Esophagus squamous epithelium (tissue), 5 donors: Measurements from ENCODE around the gene RAP1A. TPM values are rescaled to one million over a fixed set of nuclear protein-coding genes. Genes with fewer than 3 reads are reported as not detected.
A peak's percentile ranks its signal among the peaks of the same experiment; 100 is the strongest.

Experiments
- DNase-seq: peaks from one replicate; lab custom pipeline; 2025; lab: John Stamatoyannopoulos, UW
- H3K27ac ChIP-seq, 4 donors: fragments of 200-600 bp; sonication (generic); one replicate each; pipeline ENCODE4 v1.5.1; 2016 to 2019; ENCODE audit warnings: mild to moderate bottlenecking in 1 of 4
- H3K27me3 ChIP-seq, 4 donors: fragments of 200-600 bp; sonication (generic); 1 replicate in 3 of 4; 2 replicates in 1 of 4; pipeline versions ENCODE4 v1.5.1 to v1.6.0; 2017 to 2021; ENCODE audit warnings: antibody characterized with exemption in 1 of 4
- H3K36me3 ChIP-seq, 3 donors: fragments of 200-600 bp; sonication (generic); one replicate each; pipeline ENCODE4 v1.5.1; 2016 to 2019
- H3K4me1 ChIP-seq, 3 donors: fragments of 200-600 bp; sonication (generic); one replicate each; pipeline ENCODE4 v1.5.1; 2017 to 2019
- H3K4me3 ChIP-seq, 4 donors: fragments of 200-600 bp; sonication (generic); 1 replicate in 3 of 4; 2 replicates in 1 of 4; pipeline ENCODE4 v1.5.1; 2016 to 2019; ENCODE audit warnings: mild to moderate bottlenecking in 2 of 4, moderate library complexity in 1 of 4
- H3K9me3 ChIP-seq, 3 donors: fragments of 200-600 bp; sonication (generic); one replicate each; pipeline ENCODE4 v1.5.1; 2016 to 2019
- POLR2A ChIP-seq, 4 donors: fragments of 450-650 bp; IDR thresholded peaks; one replicate each; pipeline ENCODE4 v1.6.1; 2017; ENCODE audit warnings: antibody characterized with exemption in 4 of 4, mild to moderate bottlenecking in 4 of 4, moderate library complexity in 3 of 4
- WGBS, 2 donors: methylation state at CpG; one replicate each; pipeline ENCODE4 v1.1.5; 2018; 5-methylcytosine and 5-hydroxymethylcytosine counted together
- intact Hi-C: fragments of 100-400 bp; cut with DNase I; formaldehyde crosslinking; loops from one replicate; pipeline ENCODE4 v1.15.0; 2022
- total RNA-seq, 4 donors: library from RNA; depleted of rRNA; stranded (reverse); fragments of >200 nt; gene quantifications; one replicate each; pipeline ENCODE4 v1.1.0, GENCODE V29; 2016
- TF ChIP-seq, protein P1 (sequence below), 6 experiments: fragments of 450-650 bp in 4 of 6; fragments of 200-600 bp in 2 of 6; sonication (generic) in 2 of 6; IDR thresholded peaks; one replicate each; pipeline ENCODE4 v1.5.1; 2016 to 2019; ENCODE audit warnings: antibody characterized with exemption in 6 of 6, mild to moderate bottlenecking in 4 of 6, moderate library complexity in 4 of 6
- donor health status: DM: yes; HTN: yes; CAD: no.

RAP1A gene
- total RNA-seq, 4 donors from 2014 or later: 24.3 to 111 (median 43.3) TPM

DNA sequence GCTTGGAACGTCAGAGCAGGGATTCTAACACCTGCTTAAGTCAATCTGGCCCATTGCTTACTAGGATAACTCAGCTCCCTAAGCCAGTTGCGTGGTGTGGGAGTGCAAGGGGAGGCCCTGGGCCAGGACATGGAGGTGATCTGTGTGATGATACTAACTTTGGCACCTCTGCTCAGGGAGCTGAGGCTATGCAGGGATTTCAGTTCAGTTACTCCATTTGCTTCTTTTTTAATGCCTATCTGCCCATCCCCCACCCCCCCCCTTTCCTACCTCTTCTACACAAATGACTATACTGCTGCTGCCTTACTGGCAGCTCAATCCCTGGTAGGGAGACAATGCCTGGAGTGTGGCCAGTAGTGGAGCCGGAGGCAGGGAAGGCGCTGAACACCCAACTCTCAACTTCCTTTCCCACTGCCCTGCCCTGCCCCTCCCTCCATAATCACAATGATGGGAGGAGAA, 100.1 kb downstream of the RAP1A start:
- no peak for DNase-seq
- 35 to 39% methylated on average over 4 of the region's 4 CpGs for WGBS, 2 donors
- intact Hi-C loops: no loop called here

DNA sequence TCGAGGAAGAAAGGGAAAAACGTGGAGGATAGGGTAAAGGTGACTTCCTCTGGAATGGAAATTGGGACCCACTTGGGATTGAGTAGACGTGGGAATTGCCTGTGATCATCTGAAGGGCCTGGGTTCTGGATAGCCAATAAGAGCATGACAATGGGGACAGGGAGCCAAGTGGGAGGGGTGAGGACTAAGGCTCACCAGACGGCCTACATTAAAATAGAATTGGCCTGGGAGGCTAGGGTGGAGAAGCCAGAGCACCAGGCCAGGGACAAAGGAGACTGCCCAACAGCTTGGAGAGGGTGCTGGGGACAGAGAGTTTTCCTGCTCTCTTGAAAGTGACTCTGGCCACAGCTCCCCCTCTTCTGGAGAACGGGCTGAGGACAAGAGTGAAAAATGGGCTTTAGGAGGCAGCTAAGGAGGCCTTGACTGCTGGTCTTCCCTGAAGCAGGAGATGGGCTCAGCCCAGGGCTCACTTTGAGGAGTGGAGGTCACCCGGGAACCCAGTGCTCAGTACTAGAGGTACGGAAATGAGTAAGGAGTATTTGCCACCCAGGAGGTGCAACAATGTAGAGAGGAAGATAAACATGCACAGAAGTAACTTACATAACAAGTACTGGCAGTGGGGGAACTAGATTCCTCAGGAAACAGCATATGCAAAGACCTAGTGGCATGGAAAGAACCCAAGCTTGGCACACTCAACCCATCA, 100.8 kb downstream of the RAP1A start:
- Histone ChIP-seq H3K27me3 (no peaks in the 10 kb centered on the region), H3K27ac (peak overlapping the region; percentile 18 to 57 (median 36)), H3K9me3 (no peaks in the 10 kb centered on the region), H3K4me1 (peaks cover 18 to 64% (median 32%) of the 10 kb centered on the region in 3 donors), H3K4me3 (no peak overlapping the region), H3K36me3 (peaks cover 0 to 10% (median 0%) of the 10 kb centered on the region in 3 donors)
- intact Hi-C loops: no loop called here
- TF ChIP-seq, protein P1, sequence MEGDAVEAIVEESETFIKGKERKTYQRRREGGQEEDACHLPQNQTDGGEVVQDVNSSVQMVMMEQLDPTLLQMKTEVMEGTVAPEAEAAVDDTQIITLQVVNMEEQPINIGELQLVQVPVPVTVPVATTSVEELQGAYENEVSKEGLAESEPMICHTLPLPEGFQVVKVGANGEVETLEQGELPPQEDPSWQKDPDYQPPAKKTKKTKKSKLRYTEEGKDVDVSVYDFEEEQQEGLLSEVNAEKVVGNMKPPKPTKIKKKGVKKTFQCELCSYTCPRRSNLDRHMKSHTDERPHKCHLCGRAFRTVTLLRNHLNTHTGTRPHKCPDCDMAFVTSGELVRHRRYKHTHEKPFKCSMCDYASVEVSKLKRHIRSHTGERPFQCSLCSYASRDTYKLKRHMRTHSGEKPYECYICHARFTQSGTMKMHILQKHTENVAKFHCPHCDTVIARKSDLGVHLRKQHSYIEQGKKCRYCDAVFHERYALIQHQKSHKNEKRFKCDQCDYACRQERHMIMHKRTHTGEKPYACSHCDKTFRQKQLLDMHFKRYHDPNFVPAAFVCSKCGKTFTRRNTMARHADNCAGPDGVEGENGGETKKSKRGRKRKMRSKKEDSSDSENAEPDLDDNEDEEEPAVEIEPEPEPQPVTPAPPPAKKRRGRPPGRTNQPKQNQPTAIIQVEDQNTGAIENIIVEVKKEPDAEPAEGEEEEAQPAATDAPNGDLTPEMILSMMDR (IDR thresholded peaks at IDR 0.05): no peak
- no peak for TF ChIP-seq POLR2A (IDR thresholded peaks at IDR 0.05)
- DNase-seq: no peak
- 51 to 54% methylated on average over 7 of the region's 7 CpGs for WGBS, 2 donors

More for the DNA sequence above, 100.1 kb downstream of the RAP1A start:
- peak overlapping the region in 1 of 4 donors; percentile 57 for H3K27ac ChIP-seq
- TF ChIP-seq, protein P1 (IDR thresholded peaks at IDR 0.05): no peak
- TF ChIP-seq POLR2A (IDR thresholded peaks at IDR 0.05): no peak
- no peaks in the 10 kb centered on the region for H3K27me3 ChIP-seq
- peaks cover 0 to 10% (median 0%) of the 10 kb centered on the region in 3 donors for H3K36me3 ChIP-seq
- H3K4me1 ChIP-seq: peaks cover 18 to 60% (median 32%) of the 10 kb centered on the region in 3 donors
- no peak overlapping the region for H3K4me3 ChIP-seq
- H3K9me3 ChIP-seq: no peaks in the 10 kb centered on the region

DNA sequence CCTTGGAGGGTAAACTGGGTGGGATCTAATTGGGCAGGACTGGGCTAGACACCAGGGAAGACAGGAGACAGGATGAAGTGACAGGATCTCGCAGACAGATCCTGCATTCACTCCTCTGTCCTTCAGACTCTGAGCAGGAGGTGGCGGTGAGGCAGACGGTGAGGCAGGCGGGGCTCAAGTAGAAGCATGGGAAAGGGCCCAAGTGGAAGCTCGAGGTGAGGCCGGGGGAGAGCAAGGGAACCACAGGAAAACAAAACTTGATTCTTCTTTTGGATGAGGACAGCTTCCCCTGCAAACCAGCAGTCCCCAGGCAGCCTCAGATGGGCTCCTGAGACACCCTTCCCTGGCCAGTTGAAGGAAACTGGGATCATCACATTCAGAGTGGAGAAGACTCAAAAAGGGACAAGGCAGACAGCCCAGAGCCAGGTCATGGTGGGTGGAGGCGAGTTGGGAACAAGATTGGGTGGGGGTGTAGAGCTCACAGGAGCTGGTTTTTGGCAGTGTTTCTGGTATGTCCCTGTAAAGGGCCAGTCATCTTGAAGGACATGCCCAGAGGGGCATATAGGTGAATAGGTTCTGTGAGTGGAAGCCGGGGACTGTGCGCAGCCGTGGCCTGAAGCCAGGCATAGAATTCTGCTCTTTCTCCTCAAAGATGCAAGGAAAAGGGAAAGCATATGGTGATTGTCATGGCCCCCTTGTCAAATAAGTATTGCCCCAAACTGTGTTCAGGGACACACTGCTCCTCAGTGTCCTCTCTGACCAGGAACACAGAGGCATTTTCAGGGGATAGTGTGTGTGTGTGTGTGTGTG, 101.6 kb downstream of the RAP1A start:
- DNase-seq: no peak
- intact Hi-C loops: no loop called here
- Histone ChIP-seq H3K27me3 (no peaks in the 10 kb centered on the region), H3K4me1 (peaks cover 18 to 71% (median 32%) of the 10 kb centered on the region in 3 donors), H3K27ac (peak overlapping the region; percentile 18 to 57 (median 36)), H3K4me3 (no peak overlapping the region), H3K9me3 (no peaks in the 10 kb centered on the region), H3K36me3 (peaks cover 0 to 8% (median 0%) of the 10 kb centered on the region in 3 donors)
- TF ChIP-seq, protein P1 (IDR thresholded peaks at IDR 0.05): peak in 1 of 6 experiments; percentile 4
- TF ChIP-seq POLR2A (IDR thresholded peaks at IDR 0.05): no peak
- WGBS, 2 donors: 41 to 42% methylated on average over 10 of the region's 10 CpGs

DNA sequence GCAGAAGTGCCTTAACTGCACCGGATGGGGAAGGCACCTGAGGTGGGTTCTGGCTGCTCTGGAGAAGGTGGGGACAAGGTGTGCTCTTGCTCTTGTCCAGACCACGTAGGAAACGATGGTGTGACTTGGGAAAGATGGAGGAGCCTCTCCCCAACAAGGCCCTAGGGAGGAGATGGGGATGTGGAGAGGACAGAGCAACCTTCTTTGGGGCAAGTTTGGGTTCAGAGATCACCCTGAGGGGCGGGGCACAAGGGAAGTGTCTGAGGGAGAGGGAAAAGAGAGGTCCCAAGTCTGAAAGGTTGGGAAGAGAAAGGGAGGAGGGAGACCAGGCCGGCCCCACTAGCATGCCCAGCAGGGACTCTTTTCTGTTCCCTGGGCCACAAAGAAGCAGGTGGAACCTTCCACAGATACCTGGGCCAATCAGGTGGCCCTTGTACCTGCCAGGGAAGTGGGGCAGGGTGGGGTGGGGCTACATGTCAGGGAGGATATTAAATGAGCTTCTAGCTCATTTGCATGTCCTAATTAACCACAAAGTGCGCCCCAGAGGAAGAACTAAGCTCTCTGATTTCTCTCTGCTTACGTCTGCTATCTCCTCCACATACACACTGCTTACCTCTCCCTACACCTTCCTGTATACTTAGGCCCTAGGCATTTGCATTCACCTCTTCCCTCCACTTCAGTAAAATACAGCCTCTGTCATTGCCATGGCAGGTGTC, 103.7 kb downstream of the RAP1A start:
- H3K4me1 ChIP-seq: peaks cover 18 to 71% (median 32%) of the 10 kb centered on the region in 3 donors
- peaks cover 0 to 16% (median 6%) of the 10 kb centered on the region in 3 donors for H3K36me3 ChIP-seq
- TF ChIP-seq, protein P1 (IDR thresholded peaks at IDR 0.05): no peak
- DNase-seq: no peak
- 69 to 71% methylated on average over 7 of the region's 7 CpGs for WGBS, 2 donors
- intact Hi-C loops: no loop called here
- H3K27ac ChIP-seq: peak overlapping the region; percentile 3 to 17 (median 7)
- no peaks in the 10 kb centered on the region for H3K27me3 ChIP-seq
- no peak overlapping the region for H3K4me3 ChIP-seq
- no peaks in the 10 kb centered on the region for H3K9me3 ChIP-seq
